Loucy (cell line): ENCODE data around the gene SAXO2.

ENCODE experiments used
- EZH2phosphoT487 ChIP-seq: fragments of 200-600 bp; IDR thresholded peaks from 2 replicates; pipeline ENCODE4 v1.6.1; 2018; ENCODE audit warnings: antibody characterized with exemption, mild to moderate bottlenecking, moderate library complexity, borderline replicate concordance
- TF ChIP-seq, protein P1 (sequence below): fragments of 200-600 bp; sonication (generic); conservative IDR thresholded peaks from 2 replicates; pipeline ENCODE4 v1.5.1; 2014; ENCODE audit warnings: mild to moderate bottlenecking, antibody characterized with exemption, low read length

DNA sequence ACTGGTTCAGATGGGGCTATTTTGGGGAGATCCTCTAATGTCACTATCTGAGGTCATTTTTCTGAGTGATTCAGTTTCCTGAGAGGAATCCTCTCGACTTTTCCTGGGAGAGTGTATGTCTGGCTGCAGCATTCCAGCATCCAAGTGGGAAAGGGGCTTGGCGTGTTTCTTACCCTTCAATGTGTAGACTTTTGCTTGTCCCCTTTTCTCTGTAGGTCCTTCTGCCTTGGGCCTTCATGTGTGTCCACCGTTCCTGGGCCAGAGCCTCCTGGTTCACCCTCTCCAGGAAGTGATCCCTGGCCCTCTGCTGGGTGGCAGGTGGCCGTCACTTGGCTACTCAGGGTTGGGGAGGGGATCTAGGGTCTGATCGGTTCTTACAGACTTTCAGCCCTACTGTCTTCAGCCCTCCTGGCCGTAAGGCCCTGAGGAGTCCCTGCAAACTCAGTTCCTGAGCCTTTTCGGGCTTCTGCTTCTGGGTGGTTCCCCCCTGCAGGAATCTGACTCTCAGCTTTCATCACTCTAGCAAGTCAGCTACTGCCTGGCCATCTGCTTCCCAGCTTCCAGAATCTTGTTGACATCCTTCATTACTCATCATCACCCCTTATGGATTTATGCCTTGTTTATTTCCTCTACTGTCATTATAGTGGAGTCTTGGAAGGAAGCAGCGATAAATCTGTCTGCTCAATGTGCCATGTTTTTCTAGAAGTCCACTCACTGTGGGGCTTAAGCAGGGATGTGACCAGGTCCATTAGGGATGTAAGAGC is 50.1 kb downstream of the SAXO2 start:
- TF ChIP-seq, protein P1, sequence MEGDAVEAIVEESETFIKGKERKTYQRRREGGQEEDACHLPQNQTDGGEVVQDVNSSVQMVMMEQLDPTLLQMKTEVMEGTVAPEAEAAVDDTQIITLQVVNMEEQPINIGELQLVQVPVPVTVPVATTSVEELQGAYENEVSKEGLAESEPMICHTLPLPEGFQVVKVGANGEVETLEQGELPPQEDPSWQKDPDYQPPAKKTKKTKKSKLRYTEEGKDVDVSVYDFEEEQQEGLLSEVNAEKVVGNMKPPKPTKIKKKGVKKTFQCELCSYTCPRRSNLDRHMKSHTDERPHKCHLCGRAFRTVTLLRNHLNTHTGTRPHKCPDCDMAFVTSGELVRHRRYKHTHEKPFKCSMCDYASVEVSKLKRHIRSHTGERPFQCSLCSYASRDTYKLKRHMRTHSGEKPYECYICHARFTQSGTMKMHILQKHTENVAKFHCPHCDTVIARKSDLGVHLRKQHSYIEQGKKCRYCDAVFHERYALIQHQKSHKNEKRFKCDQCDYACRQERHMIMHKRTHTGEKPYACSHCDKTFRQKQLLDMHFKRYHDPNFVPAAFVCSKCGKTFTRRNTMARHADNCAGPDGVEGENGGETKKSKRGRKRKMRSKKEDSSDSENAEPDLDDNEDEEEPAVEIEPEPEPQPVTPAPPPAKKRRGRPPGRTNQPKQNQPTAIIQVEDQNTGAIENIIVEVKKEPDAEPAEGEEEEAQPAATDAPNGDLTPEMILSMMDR: no peak
- no peak for TF ChIP-seq EZH2phosphoT487
